ENCODE data around the gene USP22. TPM values are rescaled to one million over a fixed set of nuclear protein-coding genes. Genes with fewer than 3 reads are reported as not detected.

The USP22 gene
- total and polyA plus RNA-seq, 8 donors: 28.1 to 394 (median 161) TPM

DNA sequence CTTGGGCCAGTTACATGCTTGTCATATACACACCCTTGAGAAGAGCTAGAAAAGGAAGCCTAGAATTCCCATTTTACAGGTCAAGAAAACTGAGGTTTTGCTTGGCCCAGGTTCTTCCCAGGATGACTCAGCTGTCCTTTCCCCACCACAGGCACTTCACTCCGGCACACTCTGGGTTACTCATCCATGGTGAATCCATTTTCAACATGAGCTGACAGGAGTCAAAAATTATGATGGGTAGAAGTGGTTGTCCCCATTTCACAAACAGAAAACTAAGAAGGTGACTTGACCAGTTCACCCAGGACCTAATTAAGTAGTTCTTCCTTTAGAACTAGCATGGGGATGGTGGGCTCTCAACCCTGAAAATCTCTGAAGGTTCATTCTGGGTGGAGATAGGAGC lies 67.2 kb downstream of the USP22 start:
- H3K9me3 ChIP-seq: no peaks in the 10 kb centered on the region
- intact Hi-C loops (cut with DNase I; ENCODE audit: low total_unique reads): no loop called here
- WGBS, 5 donors: 47 to 84% (median 79%) methylated on average over 1 of the region's 1 CpG
- TF ChIP-seq, protein P1, sequence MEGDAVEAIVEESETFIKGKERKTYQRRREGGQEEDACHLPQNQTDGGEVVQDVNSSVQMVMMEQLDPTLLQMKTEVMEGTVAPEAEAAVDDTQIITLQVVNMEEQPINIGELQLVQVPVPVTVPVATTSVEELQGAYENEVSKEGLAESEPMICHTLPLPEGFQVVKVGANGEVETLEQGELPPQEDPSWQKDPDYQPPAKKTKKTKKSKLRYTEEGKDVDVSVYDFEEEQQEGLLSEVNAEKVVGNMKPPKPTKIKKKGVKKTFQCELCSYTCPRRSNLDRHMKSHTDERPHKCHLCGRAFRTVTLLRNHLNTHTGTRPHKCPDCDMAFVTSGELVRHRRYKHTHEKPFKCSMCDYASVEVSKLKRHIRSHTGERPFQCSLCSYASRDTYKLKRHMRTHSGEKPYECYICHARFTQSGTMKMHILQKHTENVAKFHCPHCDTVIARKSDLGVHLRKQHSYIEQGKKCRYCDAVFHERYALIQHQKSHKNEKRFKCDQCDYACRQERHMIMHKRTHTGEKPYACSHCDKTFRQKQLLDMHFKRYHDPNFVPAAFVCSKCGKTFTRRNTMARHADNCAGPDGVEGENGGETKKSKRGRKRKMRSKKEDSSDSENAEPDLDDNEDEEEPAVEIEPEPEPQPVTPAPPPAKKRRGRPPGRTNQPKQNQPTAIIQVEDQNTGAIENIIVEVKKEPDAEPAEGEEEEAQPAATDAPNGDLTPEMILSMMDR (IDR thresholded peaks at IDR 0.05): no peak
- no peak for TF ChIP-seq POLR2AphosphoS5 (IDR thresholded peaks at IDR 0.05)
- no peak for TF ChIP-seq EP300 (IDR thresholded peaks at IDR 0.05)
- TF ChIP-seq POLR2A (IDR thresholded peaks at IDR 0.05): no peak
- H3K27me3 ChIP-seq: peaks cover 0 to 21% (median 0%) of the 10 kb centered on the region in 3 donors
- peaks cover 0 to 15% (median 3%) of the 10 kb centered on the region in 4 donors for H3K4me1 ChIP-seq
- DNase-seq: no peak
- H3K36me3 ChIP-seq: no peaks in the 10 kb centered on the region
- no peak overlapping the region for H3K27ac ChIP-seq
- H3K4me3 ChIP-seq: no peak overlapping the region

DNA sequence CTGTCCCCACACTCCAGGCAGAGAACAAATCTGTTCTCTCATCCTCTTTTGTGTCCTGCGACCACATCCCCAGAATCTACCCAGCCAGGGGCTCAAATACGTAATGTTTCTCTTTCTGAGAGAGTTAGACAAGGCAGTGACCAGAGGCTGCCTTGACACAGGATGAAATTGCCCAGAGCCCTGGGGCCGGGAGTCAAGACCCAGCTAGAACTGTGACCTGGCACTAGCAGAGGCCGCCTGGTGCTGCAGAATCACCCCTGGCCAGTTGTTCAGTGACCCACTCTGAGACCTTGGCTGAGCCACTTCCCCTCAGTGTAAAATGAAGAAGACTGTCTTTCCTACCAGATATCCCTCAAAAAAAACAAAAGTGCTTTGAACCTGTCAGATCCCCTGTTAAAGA lies 72.5 kb downstream of the USP22 start:
- Histone ChIP-seq H3K4me3 (no peak overlapping the region), H3K9me3 (no peaks in the 10 kb centered on the region), H3K36me3 (no peaks in the 10 kb centered on the region), H3K27ac (no peak overlapping the region), H3K27me3 (peaks cover 0 to 6% (median 0%) of the 10 kb centered on the region in 3 donors), H3K4me1 (no peaks in the 10 kb centered on the region)
- 70 to 85% (median 82%) methylated on average over 4 of the region's 4 CpGs for whole genome bisulfite sequencing, 5 donors
- TF ChIP-seq POLR2A (IDR thresholded peaks at IDR 0.05) (no peak), EP300 (IDR thresholded peaks at IDR 0.05) (no peak), POLR2AphosphoS5 (IDR thresholded peaks at IDR 0.05) (no peak)
- TF ChIP-seq, protein P1 (IDR thresholded peaks at IDR 0.05): no peak
- intact Hi-C loops (cut with DNase I; ENCODE audit: low total_unique reads): no loop called here
- DNase-seq: no peak

DNA sequence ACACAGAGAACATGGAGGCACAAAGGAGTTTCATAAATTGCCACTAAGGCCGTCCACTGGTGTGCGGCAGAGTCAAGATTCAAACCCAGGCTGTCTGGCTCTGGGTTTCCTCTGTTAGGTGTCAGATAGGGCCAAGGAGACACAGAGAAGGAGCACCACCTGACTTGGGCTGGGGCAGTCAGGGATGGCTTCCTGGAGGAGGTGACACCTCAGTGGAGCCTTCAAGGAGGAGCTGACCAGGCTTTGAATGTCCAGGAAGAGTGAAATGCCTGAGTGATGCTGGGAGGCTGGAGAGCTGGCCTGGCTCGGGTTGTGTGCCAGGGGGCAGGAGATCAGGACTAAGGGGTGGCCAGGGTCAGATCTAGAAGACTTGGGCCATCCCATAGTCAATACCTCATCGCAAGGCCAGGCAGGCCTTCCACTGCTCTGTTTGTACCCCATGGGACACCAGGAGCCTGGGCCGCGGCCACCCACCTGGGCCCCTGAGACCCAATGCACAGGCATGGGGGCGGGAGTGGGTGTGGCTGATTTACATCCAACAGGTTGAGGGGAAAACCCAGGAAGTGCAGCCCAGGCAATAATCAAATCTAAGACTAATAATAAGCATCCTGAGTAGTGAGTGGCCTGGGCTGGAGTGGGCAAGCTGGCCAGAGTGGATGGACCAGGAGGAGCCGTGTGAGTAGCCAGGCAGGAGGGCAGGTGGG lies 73.7 kb downstream of the USP22 start:
- TF ChIP-seq POLR2AphosphoS5 (IDR thresholded peaks at IDR 0.05) (no peak), POLR2A (IDR thresholded peaks at IDR 0.05) (no peak), EP300 (IDR thresholded peaks at IDR 0.05) (no peak)
- TF ChIP-seq, protein P1 (IDR thresholded peaks at IDR 0.05): no peak
- DNase-seq: no peak
- H3K27me3 ChIP-seq: no peaks in the 10 kb centered on the region
- 89 to 96% (median 92%) methylated on average over 6 to 8 of the region's 8 CpGs for WGBS, 5 donors
- H3K4me3 ChIP-seq: no peak overlapping the region
- H3K36me3 ChIP-seq: no peaks in the 10 kb centered on the region
- no peaks in the 10 kb centered on the region for H3K4me1 ChIP-seq
- intact Hi-C loops (cut with DNase I; ENCODE audit: low total_unique reads): no loop called here
- no peaks in the 10 kb centered on the region for H3K9me3 ChIP-seq
- no peak overlapping the region for H3K27ac ChIP-seq

DNA sequence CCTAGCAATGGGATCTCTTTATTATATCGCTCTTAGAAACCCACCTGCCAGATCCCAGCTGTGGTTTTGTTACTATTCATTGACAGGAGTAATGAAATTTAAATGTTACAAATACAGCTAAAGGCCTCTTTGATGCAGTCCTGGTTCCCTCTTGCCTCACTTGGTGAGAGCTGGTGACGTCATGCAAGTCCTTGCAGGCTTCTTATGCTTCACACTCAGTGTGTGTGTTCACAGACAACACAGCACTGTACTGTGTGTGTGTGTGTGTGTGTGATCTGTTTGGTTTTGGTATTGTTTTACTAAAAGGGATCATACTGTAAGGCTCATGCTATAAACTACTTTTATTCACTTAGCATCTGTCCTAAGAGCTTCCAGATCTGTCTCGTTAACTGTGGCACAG lies 75.0 kb downstream of the USP22 start:
- no peak for DNase-seq
- 83 to 90% (median 87%) methylated on average over 3 of the region's 3 CpGs for WGBS, 5 donors
- peaks cover 0 to 2% (median 0%) of the 10 kb centered on the region in 3 donors for H3K27me3 ChIP-seq
- no peaks in the 10 kb centered on the region for H3K9me3 ChIP-seq
- TF ChIP-seq, protein P1 (IDR thresholded peaks at IDR 0.05): no peak
- TF ChIP-seq POLR2A (IDR thresholded peaks at IDR 0.05) (no peak), EP300 (IDR thresholded peaks at IDR 0.05) (no peak), POLR2AphosphoS5 (IDR thresholded peaks at IDR 0.05) (no peak)
- no peaks in the 10 kb centered on the region for H3K36me3 ChIP-seq
- H3K27ac ChIP-seq: no peak overlapping the region
- H3K4me1 ChIP-seq: no peaks in the 10 kb centered on the region
- no peak overlapping the region for H3K4me3 ChIP-seq
- intact Hi-C loops (cut with DNase I; ENCODE audit: low total_unique reads): no loop called here

Data from stomach (tissue), 9 donors.